Measurements from ENCODE around the gene AKAP9.

- TF ChIP-seq CTCF (IDR thresholded peaks at IDR 0.05; ENCODE audit: low read depth, low read length, poor library complexity, severe bottlenecking) (no peak), EZH2phosphoT487 (IDR thresholded peaks at IDR 0.05; ENCODE audit: borderline replicate concordance, low read length) (no peak)
Observed at GRCh38 chr7:91973639-91974038, 33.0 kb downstream of the AKAP9 start.
